ENCODE results near the gene AK5.

Gene AK5

GRCh38 chr1:77592906-77593305, 311.1 kb downstream of the AK5 start:
- no peak overlapping the region for H3K4me2 ChIP-seq (ENCODE audit: low read depth, low read length, poor library complexity, severe bottlenecking)
- H3K9me3 ChIP-seq (ENCODE audit: insufficient read depth, low read depth, low read length), result no peaks in the 10 kb centered on the region
- H3K27me3 ChIP-seq (ENCODE audit: insufficient read depth, low read length, poor library complexity, severe bottlenecking), result no peaks in the 10 kb centered on the region
- H3K79me2 ChIP-seq (ENCODE audit: insufficient read depth, low read length), result peaks cover 7% of the 10 kb centered on the region; the same call in 1 of the 2 replicates
- H2AFZ ChIP-seq (ENCODE audit: low read length), result no peak overlapping the region
- no peak overlapping the region for H3K4me3 ChIP-seq (ENCODE audit: low read length, poor library complexity, severe bottlenecking)
- no peaks in the 10 kb centered on the region for H3K9me2 ChIP-seq (replicated peaks; ENCODE audit: low read depth, low read length)
- no peaks in the 10 kb centered on the region for H3K4me1 ChIP-seq (ENCODE audit: insufficient read depth, low read length, poor library complexity, severe bottlenecking)
- no peak overlapping the region for H3K9ac ChIP-seq (ENCODE audit: low read depth, low read length, poor library complexity, severe bottlenecking)
- no peaks in the 10 kb centered on the region for H4K20me1 ChIP-seq (ENCODE audit: insufficient read depth, low read length, poor library complexity, severe bottlenecking)
- peaks cover 8% of the 10 kb centered on the region; the same call in 1 of the 2 replicates for H3K36me3 ChIP-seq (ENCODE audit: insufficient read depth, low read length)
- TF ChIP-seq CTCF (conservative IDR thresholded peaks at IDR 0.05; ENCODE audit: low read length), result no peak
- no peak for TF ChIP-seq EZH2phosphoT487 (IDR thresholded peaks at IDR 0.05; ENCODE audit: borderline replicate concordance)
- no peaks in the 10 kb centered on the region for H3F3A ChIP-seq (ENCODE audit: low read depth)

- Histone ChIP-seq H3K4me2 (ENCODE audit: low read depth, low read length, poor library complexity, severe bottlenecking) (no peak overlapping the region), H4K20me1 (ENCODE audit: insufficient read depth, low read length, poor library complexity, severe bottlenecking) (no peaks in the 10 kb centered on the region), H3F3A (ENCODE audit: low read depth) (no peaks in the 10 kb centered on the region), H3K9me2 (replicated peaks; ENCODE audit: low read depth, low read length) (no peaks in the 10 kb centered on the region), H3K9ac (ENCODE audit: low read depth, low read length, poor library complexity, severe bottlenecking) (no peak overlapping the region), H2AFZ (ENCODE audit: low read length) (no peak overlapping the region), H3K4me3 (ENCODE audit: low read length, poor library complexity, severe bottlenecking) (no peak overlapping the region), H3K9me3 (ENCODE audit: insufficient read depth, low read depth, low read length) (no peaks in the 10 kb centered on the region), H3K36me3 (ENCODE audit: insufficient read depth, low read length) (peaks cover 8% of the 10 kb centered on the region; the same call in 1 of the 2 replicates), H3K27me3 (ENCODE audit: insufficient read depth, low read length, poor library complexity, severe bottlenecking) (no peaks in the 10 kb centered on the region), H3K79me2 (ENCODE audit: insufficient read depth, low read length) (peaks cover 7% of the 10 kb centered on the region; the same call in 1 of the 2 replicates), H3K4me1 (ENCODE audit: insufficient read depth, low read length, poor library complexity, severe bottlenecking) (no peaks in the 10 kb centered on the region)
- TF ChIP-seq CTCF (conservative IDR thresholded peaks at IDR 0.05; ENCODE audit: low read length), result no peak
- TF ChIP-seq EZH2phosphoT487 (IDR thresholded peaks at IDR 0.05; ENCODE audit: borderline replicate concordance), result no peak
Observed at GRCh38 chr1:77594366-77595112, 312.7 kb downstream of the AK5 start.

GRCh38 chr1:77597310-77597709, 315.5 kb downstream of the AK5 start:
- Histone ChIP-seq H3K4me3 (ENCODE audit: low read length, poor library complexity, severe bottlenecking) (no peak overlapping the region), H3K27me3 (ENCODE audit: insufficient read depth, low read length, poor library complexity, severe bottlenecking) (no peaks in the 10 kb centered on the region), H3K9me3 (ENCODE audit: insufficient read depth, low read depth, low read length) (no peaks in the 10 kb centered on the region), H3K9ac (ENCODE audit: low read depth, low read length, poor library complexity, severe bottlenecking) (no peak overlapping the region), H3K4me1 (ENCODE audit: insufficient read depth, low read length, poor library complexity, severe bottlenecking) (no peaks in the 10 kb centered on the region), H3K9me2 (replicated peaks; ENCODE audit: low read depth, low read length) (no peaks in the 10 kb centered on the region), H2AFZ (ENCODE audit: low read length) (no peak overlapping the region), H3F3A (ENCODE audit: low read depth) (no peaks in the 10 kb centered on the region), H3K4me2 (ENCODE audit: low read depth, low read length, poor library complexity, severe bottlenecking) (no peak overlapping the region), H3K79me2 (ENCODE audit: insufficient read depth, low read length) (no peaks in the 10 kb centered on the region), H3K36me3 (ENCODE audit: insufficient read depth, low read length) (peaks cover 8% of the 10 kb centered on the region; the same call in 1 of the 2 replicates), H4K20me1 (ENCODE audit: insufficient read depth, low read length, poor library complexity, severe bottlenecking) (no peaks in the 10 kb centered on the region)
- TF ChIP-seq CTCF (conservative IDR thresholded peaks at IDR 0.05; ENCODE audit: low read length), result no peak
- TF ChIP-seq EZH2phosphoT487 (IDR thresholded peaks at IDR 0.05; ENCODE audit: borderline replicate concordance), result no peak

Measured in Loucy (cell line).